ENCODE data around the gene ZNF652. TPM values are rescaled to one million over a fixed set of nuclear protein-coding genes. Genes with fewer than 3 reads are reported as not detected.

Gene ZNF652
- total RNA-seq = 10 to 100 TPM; 18.9 to 19.3 TPM

DNA sequence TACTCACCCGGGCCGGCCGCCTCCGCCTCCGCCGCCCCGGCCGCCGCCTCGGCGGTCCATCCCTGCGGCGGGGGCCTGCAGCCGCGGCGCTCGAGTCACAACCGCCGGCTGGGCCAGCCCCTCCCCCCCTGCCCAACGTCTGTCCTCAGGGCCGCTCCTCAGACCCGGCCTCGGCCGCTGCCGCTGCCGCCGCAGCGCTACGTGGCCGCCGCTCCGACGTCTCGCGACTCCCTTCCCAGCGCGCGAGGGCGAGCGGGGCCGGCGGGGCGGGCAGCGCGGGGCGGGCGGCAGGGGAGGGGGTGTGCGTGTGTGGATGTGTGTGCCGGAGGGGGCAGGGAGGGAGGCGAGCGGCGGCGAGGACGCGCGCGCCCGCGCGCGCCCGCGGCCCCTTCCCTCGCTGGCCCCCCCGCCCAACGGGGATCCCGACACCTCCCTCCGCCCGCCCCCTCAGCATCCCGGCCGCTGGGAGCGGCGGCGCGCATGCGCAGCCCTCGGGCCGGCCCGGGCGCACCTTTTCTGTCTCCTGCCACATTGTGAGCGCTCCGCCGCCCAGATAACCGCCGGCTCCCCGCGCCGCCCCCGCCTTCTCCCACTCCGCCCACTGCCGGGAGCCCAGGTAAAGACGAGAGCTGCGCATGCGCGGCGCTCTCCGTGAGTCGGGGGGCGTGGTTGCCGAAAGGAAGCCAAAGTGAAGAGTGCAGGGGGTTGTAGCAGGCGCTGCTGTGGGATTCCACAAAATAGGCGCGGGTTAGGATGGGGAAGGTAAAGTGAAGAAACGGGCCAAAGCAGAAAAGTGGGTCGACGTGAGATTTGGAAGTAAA lies at the start of gene ZNF652:
TSS of gene ZNF652 (minus strand) at position 349 of the 821 bp plus-strand sequence. CDS start 44,525 bp downstream, outside the sequence.

Small RNAs within 50 kb of the gene (small RNA-seq; reads per million reads assigned to genes)
- 0 reads per million in 2 donors for gene MIR6129

Other genes with a start within 250 kb of the ZNF652 start
- gene B4GALNT2, start 229.5 kb downstream of the ZNF652 start, total RNA-seq = not detected
- gene GNGT2, start 151.7 kb downstream of the ZNF652 start, total RNA-seq = not detected
- gene ABI3, start 151.5 kb downstream of the ZNF652 start, total RNA-seq = not detected
- gene PHOSPHO1, start 131.5 kb downstream of the ZNF652 start, total RNA-seq = under 1 TPM in 1 of 2 donors, not detected in 1; 0.34 TPM
- 100 to 1,000 TPM; 132 to 214 TPM for gene PHB1, start 52.6 kb upstream of the ZNF652 start, total RNA-seq
- gene NGFR, start 133.0 kb upstream of the ZNF652 start, total RNA-seq = 10 to 100 TPM in 1 of 2 donors, 1 to 10 TPM in 1; 1.7 to 13.3 TPM
- 1 to 10 TPM in 1 of 2 donors, under 1 TPM in 1; under 0.01 to 2.4 TPM for gene NXPH3, start 213.6 kb upstream of the ZNF652 start, total RNA-seq